RWPE2 (cell line): ENCODE data around the gene DENND2C.

Experiments
- ATAC-seq: fragments of 200-7000 bp; cut with Tn5 transposase; 3 replicates; pipeline ENCODE4 v1.9.1; 2021; ENCODE audit warnings: low read depth
- DNase-seq: peaks from one replicate; pipeline ENCODE4 v3.0.0-alpha.2; 2020; ENCODE audit warnings: low spot score
- H3K27ac ChIP-seq: fragments of 450-650 bp; 2 replicates; pipeline ENCODE4 v1.5.1; 2017; ENCODE audit warnings: mild to moderate bottlenecking; ENCODE audit not compliant: poor library complexity, severe bottlenecking
- H3K27me3 ChIP-seq: fragments of 250-450 bp; sonication (Bioruptor Pico); 2 replicates; pipeline ENCODE4 v1.5.1; 2021; ENCODE audit warnings: mild to moderate bottlenecking, moderate library complexity; ENCODE audit not compliant: insufficient read depth, poor library complexity, severe bottlenecking
- H3K36me3 ChIP-seq: fragments of 250-450 bp; sonication (Bioruptor Pico); 2 replicates; pipeline ENCODE4 v1.5.1; 2020; ENCODE audit warnings: low read depth, mild to moderate bottlenecking, moderate library complexity
- H3K4me1 ChIP-seq: fragments of 250-450 bp; sonication (Bioruptor Pico); 2 replicates; pipeline ENCODE4 v1.5.1; 2021; ENCODE audit warnings: mild to moderate bottlenecking, moderate library complexity; ENCODE audit not compliant: insufficient read depth, poor library complexity, severe bottlenecking
- H3K4me3 ChIP-seq: fragments of 250-450 bp; sonication (Bioruptor Pico); 2 replicates; pipeline ENCODE4 v1.5.1; 2021; ENCODE audit warnings: mild to moderate bottlenecking, moderate library complexity; ENCODE audit not compliant: severe bottlenecking
- H3K9me3 ChIP-seq: fragments of 250-450 bp; sonication (Bioruptor Pico); 2 replicates; pipeline ENCODE4 v1.5.1; 2021; ENCODE audit warnings: mild to moderate bottlenecking, moderate library complexity; ENCODE audit not compliant: severe bottlenecking
- TF ChIP-seq, protein P1 (sequence below): fragments of 450-650 bp; IDR thresholded peaks from one replicate; pipeline ENCODE4 v1.5.1; 2017; ENCODE audit warnings: mild to moderate bottlenecking, moderate library complexity; ENCODE audit not compliant: poor library complexity, severe bottlenecking

Gene DENND2C

DNA sequence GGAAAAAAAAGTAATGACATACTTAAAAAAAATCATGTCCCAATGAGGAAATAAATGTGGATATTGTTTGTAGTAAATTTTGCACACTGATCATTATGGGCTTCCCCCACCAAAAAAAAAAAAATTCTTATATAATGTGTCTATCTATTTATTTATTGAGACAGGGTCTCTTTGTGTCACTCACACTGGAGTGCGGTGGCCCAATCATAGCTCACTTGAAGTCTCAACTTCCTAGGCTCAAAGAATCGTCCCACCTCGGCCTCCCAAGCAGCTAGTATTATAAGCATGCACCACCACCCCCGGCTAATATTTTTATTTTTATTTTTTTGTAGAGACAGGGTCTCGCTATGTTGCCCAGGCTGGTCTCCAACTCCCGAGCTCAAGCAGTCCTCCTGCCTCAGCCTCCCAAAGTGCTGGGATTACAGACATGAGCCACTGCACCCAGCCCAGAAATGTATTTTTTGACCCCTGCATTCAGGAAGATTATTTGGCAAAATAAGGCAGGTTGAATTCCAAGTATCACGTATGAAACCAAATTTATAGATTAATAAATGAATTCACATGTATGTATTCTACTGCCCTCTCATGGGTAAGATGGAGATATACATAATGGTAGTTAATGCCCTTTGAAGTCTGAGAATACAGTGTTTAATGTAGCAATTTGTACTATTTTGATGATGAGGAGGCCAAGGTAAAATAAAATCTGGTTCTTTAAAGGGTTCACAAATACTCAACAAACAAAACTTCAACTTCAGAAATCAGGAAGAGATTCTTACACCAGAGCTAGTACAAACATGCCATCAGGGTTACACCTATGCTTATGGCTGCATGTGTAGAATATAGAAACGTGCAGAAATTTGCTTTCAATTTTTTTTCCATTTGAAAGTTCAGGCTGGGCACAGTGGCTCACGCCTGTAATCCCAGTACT, 1.4 kb upstream of the DENND2C start:
- Histone ChIP-seq H3K4me1 (peaks cover 9% of the 10 kb centered on the region), H3K27ac (peak overlapping the region; percentile 82), H3K4me3 (peak overlapping the region; percentile 66), H3K9me3 (no peaks in the 10 kb centered on the region), H3K27me3 (no peaks in the 10 kb centered on the region), H3K36me3 (no peaks in the 10 kb centered on the region)
- TF ChIP-seq, protein P1, sequence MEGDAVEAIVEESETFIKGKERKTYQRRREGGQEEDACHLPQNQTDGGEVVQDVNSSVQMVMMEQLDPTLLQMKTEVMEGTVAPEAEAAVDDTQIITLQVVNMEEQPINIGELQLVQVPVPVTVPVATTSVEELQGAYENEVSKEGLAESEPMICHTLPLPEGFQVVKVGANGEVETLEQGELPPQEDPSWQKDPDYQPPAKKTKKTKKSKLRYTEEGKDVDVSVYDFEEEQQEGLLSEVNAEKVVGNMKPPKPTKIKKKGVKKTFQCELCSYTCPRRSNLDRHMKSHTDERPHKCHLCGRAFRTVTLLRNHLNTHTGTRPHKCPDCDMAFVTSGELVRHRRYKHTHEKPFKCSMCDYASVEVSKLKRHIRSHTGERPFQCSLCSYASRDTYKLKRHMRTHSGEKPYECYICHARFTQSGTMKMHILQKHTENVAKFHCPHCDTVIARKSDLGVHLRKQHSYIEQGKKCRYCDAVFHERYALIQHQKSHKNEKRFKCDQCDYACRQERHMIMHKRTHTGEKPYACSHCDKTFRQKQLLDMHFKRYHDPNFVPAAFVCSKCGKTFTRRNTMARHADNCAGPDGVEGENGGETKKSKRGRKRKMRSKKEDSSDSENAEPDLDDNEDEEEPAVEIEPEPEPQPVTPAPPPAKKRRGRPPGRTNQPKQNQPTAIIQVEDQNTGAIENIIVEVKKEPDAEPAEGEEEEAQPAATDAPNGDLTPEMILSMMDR = peak; percentile 87
- DNase-seq = no peak
- ATAC-seq = no peak

DNA sequence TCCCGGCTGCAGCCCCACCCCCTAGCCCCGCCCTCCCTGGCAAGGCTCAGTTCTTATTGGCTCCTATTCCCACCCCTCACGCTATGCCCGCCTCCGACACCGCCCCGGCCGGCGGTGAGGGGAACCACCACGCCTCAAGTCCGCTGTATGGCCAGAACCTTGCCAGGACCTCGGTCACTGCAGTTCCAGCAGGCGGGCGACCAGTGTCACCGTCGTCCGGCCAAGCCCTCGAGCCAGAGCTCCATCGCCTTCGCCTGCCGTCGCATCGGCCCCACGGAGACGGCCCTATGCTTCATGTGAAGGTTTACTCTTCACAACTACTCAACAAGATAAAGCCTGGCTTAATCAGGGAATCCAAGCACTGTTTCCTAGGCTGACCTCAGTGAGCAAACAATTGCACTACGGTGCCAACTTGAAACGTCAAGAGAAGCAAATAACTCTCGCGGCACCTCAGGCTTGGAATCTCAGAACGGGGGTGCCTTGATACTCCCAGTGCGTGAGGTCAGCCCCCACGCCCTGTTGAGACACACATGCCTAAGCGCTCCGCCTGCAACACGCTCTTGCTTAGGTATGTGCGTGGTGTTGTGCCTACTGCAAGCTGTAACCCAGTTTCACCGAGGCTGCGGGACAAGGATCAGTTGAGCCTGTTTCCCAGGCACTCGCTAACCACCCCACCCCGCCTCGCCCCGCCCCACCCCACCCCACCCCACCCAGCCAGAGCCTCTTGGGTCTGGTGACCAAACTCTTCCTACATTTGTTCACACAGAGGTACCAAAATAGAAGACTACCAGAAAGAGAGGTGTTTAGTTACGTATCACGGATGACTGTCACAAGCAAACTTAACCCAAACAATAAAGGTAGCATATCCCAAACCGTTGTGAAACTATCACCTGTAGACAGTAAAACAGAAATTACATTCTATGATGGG, 498 bp upstream of the DENND2C start:
- peaks cover 9% of the 10 kb centered on the region for H3K4me1 ChIP-seq

DNA sequence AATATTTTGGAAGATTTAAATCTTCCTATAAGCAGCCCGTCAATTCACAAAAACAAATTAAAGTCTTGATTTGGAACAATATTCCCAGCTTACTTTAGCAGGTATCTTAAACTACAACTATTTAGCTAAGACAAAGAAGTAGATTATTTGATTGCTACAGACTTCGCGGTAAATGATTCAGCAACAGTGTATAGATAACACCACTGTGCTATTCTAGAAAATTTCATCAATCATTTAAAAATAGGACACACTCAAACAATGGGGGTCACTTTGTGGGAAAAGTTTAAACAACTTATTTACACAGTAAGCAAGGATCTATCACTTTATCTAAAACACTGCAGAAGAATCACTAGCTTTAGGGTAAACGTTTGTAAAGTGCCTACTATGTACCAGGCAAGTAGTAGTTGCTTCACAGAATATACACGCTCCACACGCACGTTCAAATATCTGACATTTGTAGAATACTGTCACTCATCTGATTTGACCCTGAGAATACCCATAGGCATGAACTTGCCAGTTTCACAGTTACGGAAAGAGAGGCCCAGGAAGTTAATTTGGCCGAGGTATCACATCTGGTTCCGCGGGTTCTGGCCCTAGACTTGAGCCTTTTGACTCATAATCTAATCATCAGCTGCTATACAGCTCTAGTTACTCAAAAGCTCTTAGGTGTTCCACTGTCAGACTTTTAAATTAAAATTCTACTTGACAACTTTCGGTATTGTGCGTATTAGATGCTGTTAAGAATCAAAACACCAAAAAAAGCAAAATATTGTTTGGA, 876 bp downstream of the DENND2C start:
- Histone ChIP-seq H3K4me3 (peak overlapping the region; percentile 66), H3K27me3 (no peaks in the 10 kb centered on the region), H3K9me3 (no peaks in the 10 kb centered on the region), H3K36me3 (no peaks in the 10 kb centered on the region), H3K4me1 (peaks cover 9% of the 10 kb centered on the region), H3K27ac (peak overlapping the region; percentile 82)
- DNase-seq (no peak), ATAC-seq (peak; percentile 30; the same call in 2 of the 3 replicates)
- TF ChIP-seq, protein P1 = no peak

More for the DNA sequence above, 498 bp upstream of the DENND2C start:
- peak overlapping the region; percentile 82 for H3K27ac ChIP-seq
- H3K27me3 ChIP-seq = no peaks in the 10 kb centered on the region
- TF ChIP-seq, protein P1 = no peak
- peak overlapping the region; percentile 66 for H3K4me3 ChIP-seq
- DNase-seq (peak; percentile 92), ATAC-seq (peak; percentile 90)
- H3K36me3 ChIP-seq = no peaks in the 10 kb centered on the region
- H3K9me3 ChIP-seq = no peaks in the 10 kb centered on the region

DNA sequence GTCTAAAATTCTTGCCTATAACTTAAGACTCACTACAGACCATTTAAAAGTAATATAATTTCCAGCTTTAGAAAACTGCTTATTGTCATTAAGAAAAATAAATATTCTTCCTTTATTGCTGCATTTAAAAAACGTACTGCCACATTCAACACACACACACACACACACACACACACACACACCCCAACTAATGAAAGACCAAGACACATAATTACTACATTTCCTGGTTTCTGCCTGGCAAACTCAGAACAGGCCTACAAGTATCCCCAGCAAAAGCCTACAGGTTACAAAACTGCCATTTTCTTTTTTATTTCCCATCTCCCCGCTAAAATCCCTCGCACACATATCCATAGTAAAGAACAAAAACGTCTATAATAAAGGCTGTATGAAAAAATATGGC, 1.5 kb downstream of the DENND2C start:
- TF ChIP-seq, protein P1 = no peak
- H3K36me3 ChIP-seq = no peaks in the 10 kb centered on the region
- no peaks in the 10 kb centered on the region for H3K9me3 ChIP-seq
- DNase-seq (no peak), ATAC-seq (no peak)
- peaks cover 9% of the 10 kb centered on the region for H3K4me1 ChIP-seq
- peak overlapping the region; percentile 82 for H3K27ac ChIP-seq
- no peak overlapping the region for H3K4me3 ChIP-seq
- no peaks in the 10 kb centered on the region for H3K27me3 ChIP-seq
